GM19351 (cell line): ENCODE measurements around the gene EMILIN1.

Experiments
- ATAC-seq: cut with Tn5 transposase; IDR thresholded peaks from one replicate; pipeline ENCODE4 v1.9.1; 2021; ENCODE audit warnings: mild to moderate bottlenecking, moderate library complexity; ENCODE audit not compliant: unreplicated experiment

The EMILIN1 gene

DNA sequence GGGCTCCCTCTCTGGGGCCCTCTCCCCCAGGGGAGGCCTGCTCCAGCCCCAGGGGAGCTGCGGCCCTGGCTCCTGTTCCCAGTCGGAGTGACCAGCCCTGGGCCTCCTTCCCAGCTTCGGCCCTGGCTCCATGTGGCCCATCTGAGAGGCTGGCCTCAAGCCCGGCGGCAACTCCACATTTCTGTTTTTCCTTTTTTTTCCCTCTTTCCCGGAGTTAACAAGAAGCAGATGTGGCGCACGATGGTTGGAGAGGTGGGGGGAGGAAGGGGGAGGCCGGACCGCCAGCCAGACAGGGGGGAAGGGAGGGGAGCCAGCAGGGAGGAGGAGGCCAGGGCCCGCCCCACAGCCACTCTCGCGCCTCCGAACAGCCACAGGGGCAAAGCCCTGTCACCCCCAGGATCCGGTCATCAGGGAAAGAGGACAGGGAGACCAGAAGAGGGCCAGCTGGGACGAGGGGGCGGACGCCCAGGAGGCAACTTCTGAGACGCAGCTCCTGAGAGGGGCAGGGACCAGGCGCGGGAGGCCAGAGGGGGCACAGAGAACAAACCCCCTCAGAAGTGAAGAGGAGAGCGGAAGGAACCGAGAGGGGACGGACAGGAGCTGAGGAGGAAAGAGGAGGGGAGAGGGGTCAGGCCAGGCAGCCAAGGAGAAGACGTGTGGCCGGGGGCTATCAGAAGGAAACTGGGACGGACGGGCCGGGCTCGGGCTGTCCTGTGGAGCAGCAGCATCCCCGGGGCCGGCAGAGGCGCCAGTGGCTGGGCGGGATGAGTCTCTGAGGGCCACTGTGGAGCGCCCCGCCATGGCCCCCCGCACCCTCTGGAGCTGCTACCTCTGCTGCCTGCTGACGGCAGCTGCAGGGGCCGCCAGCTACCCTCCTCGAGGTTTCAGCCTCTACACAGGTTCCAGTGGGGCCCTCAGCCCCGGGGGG lies at the start of gene EMILIN1:
TSS of gene EMILIN1 (plus strand) at position 349 of the 928 bp plus-strand sequence. CDS start at position 800, 451 bp downstream.
- no peak for ATAC-seq

DNA sequence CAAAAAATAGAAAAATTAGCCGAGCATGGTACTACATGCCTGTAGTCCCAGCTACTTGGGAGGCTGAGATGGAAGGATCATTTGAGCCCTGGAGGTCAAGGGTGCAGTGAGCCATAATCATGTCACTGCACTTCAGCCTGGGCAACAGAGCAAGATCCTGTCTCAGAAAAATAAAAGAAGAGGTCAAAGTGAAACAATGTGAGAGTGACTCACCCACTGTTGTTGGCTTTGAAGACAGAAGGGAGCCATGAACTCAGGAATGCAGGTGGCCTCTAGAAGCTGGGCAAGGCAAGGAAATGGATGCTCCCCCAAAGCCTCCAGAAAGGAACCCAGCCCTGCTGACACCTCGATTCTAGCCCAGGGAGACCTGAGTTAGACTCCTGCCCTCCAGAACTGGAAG lies 49.4 kb upstream of the EMILIN1 start:
- no peak for ATAC-seq

DNA sequence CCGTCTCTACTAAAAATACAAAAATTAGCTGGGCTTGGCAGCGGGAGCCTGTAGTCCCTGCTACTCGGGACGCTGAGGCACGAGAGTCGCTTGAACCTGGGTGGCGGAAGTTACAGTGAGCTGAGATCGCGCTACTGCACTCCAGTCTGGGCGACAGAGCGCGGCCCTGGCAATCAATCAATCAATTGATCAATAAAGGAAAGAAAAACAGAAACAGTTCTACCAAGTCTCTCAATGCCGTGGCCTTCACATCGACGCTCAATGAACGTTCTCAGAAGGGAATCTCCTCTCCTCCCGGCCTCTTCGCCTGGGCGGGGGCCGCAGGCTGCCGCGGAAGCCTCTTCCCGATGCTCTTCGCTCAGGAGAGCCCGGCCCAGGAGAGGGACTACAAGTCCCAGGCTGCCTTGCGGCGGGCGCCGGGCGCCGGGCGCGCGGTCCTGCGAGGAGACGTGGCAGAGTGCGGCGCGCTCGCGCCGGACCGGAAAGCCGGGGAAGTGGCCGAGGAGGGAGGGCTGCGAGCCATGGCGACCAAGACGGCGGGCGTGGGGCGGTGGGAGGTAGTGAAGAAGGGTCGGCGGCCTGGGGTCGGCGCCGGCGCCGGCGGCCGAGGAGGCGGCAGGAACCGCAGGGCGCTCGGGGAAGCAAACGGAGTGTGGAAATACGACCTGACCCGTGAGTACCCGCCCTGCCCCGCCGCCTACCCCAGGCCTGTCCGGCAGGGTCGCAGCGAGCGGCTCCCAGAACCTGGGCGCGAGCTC lies 45.7 kb upstream of the EMILIN1 start, which contains the start of gene TMEM214:
TSS of gene TMEM214 (plus strand) at position 471 of the 758 bp plus-strand sequence. CDS start at position 522, 51 bp downstream.
- peak; percentile 90 for ATAC-seq

DNA sequence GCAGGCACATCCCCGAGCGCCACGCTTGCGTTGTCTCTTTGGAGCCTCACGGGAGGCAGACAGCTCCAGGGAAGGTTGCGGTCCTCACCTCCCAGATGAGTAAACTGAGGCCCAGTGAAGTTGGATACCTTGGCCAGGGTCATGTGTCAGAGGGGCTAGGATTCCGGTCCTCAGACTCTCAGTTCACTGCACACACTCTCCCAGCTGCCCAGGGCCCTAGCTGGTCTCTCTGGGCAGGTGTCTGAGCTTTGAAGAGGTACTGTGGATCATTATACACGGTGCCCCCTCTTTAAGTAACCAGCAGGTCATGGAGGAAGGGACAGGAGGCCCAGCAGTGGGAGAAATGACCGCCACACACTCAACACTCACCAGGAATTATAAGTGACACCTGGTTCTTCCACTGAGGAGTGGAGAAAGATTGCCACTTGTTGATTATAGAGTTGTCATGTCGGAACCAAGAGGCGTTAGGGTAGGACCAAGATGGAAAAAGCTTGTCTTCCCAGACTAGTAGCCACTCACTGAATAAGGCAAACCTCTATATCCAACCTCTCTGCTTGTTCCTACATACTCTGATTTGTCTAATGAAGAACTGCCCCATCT lies 45.1 kb upstream of the EMILIN1 start:
- ATAC-seq, result no peak

DNA sequence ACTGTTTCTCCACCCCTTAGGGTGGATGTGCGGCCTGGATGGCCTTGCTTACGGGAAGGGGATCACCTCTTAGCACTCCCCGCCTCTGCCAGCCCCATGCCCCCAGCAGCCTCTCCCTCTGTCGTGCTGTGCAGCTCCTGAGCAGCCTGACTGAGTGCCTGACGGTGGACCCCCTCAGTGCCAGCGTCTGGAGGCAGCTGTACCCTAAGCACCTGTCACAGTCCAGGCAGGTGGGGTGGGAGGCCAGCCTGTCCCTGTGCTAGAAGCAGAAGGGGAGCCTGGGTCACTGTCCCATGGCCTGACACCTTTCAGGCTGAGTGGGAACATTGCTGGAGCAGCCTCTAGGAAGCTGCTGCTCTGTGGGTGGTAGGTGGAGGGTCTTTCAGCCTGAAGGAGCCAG lies 40.4 kb upstream of the EMILIN1 start:
- no peak for ATAC-seq

DNA sequence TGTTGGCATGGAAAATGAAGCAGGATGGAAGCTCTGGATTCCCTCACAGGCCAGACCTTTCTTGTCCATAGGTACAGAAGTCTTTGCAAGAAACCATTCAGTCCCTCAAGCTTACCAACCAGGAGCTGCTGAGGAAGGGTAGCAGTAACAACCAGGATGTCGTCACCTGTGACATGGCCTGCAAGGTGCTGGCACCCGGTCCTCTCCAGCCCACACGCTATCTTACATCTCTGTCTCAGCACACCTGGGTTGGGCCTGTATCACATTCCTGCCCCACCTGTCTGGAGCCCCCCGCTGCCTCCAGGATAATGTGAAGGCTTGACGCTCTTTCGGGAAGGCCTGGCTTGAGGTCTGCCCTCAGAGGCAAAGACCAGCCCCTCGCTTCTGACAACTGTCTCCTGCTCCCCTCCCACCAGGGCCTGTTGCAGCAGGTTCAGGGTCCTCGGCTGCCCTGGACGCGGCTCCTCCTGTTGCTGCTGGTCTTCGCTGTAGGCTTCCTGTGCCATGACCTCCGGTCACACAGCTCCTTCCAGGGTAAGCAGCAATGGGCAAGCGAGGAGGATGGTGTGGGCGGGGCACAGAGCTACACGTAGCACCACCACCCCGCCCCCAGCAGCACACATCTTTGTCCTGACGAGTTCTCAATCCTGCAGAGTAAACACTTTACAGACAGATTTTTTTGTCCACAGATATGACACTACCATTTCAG lies 39.6 kb upstream of the EMILIN1 start:
- ATAC-seq, result no peak

DNA sequence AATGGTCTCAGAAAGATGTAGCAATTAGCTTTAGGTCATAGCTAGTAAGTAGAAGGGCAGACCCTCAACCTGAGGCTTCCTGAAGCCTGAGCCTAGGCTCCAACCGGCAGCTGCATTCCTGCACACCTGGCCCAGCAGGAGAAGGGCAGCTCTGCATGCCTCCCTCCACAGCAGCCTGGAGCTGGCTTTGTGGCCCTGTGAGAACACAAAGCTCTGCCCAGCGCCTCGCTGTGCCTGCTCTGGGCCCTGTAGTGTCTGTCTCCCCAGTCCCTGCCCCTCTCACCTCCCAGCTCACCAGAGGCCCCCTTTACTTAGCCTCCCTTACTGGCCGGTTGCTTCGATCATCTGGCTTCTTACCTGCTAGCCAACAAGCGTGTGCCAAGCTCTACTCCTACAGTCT lies 39.0 kb upstream of the EMILIN1 start:
- no peak for ATAC-seq

DNA sequence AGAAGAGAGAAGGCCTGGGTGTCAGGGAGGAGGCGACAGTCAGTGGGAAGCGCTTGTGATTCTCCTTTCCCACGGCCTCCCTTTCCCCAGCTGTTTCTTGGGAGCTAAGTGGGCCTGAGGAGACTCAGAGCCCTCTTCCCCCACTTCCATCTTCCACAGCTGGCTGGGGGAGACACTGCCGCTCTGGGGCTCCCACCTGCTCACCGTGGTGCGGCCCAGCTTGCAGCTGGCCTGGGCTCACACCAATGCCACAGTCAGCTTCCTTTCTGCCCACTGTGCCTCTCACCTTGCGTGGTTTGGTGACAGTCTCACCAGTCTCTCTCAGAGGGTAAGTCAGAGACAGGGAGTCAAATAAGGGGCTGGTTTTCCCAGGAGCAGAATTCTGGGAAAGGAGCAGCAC lies 38.5 kb upstream of the EMILIN1 start:
- ATAC-seq, result no peak

DNA sequence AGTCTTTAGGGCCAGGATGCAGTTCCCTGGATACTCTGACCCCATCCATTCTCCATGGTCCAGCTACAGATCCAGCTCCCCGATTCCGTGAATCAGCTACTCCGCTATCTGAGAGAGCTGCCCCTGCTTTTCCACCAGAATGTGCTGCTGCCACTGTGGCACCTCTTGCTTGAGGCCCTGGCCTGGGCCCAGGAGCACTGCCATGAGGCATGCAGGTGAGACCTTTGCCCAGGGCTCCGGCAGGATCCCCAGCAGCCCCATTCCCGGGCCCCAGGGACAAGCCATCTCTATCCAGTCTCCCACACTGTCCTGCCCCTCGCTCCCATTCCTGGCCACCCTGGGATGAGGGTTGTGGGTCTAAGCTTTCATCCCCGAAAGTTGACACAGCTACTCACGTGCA lies 38.1 kb upstream of the EMILIN1 start:
- ATAC-seq, result no peak

DNA sequence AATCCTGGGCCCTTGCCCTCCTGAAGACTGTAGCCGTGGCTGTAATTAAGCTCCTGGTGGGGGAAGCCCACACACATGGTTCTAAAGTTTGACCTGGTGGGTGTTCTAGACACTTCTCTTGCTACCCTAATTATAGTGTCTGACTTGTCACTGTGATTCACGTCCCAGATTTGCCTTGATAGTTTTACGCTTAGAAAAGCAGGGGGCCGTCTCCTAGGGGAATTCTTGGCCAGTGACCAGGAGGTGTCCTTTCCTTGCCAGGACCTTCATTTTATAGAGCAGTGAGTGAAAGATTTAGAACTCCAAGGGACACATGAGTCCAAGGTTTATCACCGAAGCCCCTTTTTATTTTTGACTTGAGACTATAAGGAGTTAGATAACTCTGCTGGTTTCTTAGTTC lies 36.7 kb upstream of the EMILIN1 start:
- peak; percentile 28 for ATAC-seq

DNA sequence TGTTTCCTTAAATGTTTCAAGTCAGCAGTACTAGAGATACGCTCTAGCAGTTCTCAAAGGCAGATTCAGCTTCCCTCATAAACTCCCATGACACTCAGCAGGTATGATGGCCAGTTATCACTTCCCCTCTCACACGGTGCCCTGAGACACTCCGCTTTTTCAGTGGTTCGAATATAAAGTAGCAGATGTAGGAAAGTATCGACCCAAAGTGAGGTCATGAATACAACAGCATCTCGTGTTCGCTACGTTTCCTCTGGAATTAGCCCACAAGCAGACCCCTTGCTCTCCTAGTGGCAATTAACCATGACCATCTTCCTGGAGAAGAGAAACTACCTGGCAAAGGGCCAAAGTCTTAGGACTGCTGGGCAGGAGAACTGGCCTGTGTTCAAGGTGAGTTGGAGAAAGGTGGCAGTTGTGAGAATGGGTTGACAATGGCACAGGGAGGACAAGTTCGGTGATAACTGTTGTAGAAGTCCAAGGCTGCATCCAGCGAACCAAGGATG lies 36.2 kb upstream of the EMILIN1 start:
- ATAC-seq, result peak; percentile 84

DNA sequence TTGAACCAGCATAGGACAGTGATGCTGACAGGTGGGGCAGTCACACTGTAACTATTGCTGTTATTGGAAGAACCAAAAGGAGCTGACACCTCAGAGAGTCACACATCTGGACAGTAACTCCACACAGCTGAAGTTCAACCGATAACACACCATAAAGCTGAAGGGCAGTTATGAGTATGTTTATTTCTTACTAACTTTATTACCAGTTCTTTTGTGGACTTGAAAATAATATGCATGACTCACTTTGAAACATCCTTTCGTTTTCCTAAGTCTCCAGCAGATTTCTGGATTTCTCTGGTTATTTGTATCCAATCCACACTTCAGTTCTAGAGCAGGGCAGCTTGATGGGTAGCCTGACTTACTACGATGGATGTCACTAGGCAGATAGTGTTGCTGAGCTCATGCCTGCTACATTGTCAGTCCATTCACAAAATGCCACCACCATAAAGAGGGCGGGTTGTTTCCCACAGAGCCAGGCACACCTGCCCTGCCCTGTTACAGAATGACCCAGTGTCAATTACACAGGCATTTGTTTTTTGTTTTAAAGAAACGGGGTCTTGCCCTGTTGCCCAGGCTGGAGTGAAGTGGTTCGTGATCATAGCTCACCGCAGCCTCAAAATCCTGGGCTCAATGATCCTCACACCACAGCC lies 35.3 kb upstream of the EMILIN1 start:
- ATAC-seq, result no peak

DNA sequence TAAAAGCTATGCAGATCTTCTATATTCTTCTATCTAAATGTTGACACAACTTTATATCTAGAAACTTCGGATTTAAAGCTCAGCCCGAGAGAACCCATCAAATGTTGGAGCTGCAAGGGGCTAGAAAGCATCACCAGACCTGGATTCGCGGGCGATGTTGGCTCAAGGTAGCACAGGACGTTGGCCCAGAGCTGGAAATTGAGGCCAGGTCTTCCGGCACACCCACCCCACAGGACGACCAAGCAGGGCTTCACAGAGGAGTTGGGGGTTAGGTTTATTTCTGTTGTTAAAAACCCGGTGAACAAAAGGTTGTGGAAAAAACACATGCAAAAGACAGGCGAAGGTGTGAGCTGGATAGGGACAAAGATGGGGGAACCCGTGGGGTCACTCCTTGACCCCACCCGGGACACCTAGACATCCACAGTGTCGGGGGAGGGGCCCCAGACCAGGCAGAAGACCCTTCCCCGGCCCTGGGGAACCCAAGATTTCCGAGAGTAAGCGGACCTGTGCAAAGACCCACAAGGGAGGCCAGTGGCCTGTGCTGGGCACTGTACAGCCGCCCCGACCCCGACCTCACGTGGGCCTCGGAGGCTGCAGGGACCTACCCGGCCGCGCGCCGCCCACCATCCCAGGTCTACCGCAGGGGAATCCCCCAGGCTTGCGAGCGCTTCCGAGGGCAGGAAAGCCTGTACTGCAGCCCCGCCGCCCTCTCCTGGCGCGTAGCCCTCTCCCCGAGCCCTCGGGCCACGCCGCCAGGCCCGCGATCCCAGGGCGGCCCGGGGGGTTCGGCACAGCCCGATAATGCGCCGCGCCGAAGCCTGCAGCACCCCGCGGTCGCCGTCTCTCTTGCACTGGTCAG lies 28.8 kb upstream of the EMILIN1 start:
- ATAC-seq, result no peak

DNA sequence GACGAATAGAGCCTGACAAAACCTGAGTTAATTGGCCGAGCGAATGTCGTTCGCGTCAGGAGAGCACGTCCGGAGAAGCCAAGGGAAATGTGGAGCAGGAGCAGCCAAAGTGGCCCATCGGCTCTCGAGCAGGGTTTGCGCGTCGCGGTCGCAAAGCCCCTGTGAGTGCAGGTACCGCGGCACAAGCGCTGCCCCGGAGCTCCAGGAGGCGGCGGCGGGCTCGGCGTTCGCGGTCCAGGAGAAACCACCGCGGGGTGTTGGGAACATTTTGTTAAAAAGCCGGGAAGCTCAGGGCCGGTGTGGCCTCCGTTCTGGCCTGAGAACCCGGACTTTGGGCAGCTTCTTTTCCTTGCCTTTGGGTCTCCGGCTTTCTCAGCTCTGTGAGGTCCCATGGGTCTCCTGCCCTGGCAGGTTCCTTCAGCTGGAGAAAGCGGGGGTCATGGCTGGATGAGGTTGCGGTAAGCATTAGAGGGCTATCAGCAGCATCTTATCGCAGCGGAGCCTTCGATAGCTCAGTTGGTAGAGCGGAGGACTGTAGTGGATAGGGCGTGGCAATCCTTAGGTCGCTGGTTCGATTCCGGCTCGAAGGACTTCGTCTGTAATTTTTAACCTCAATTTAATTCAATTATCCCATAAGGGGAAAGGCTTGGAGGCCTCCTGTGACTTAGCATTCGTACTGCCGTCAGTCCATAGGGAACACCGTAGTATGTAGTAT lies 28.0 kb upstream of the EMILIN1 start:
- ATAC-seq, result peak; percentile 41

DNA sequence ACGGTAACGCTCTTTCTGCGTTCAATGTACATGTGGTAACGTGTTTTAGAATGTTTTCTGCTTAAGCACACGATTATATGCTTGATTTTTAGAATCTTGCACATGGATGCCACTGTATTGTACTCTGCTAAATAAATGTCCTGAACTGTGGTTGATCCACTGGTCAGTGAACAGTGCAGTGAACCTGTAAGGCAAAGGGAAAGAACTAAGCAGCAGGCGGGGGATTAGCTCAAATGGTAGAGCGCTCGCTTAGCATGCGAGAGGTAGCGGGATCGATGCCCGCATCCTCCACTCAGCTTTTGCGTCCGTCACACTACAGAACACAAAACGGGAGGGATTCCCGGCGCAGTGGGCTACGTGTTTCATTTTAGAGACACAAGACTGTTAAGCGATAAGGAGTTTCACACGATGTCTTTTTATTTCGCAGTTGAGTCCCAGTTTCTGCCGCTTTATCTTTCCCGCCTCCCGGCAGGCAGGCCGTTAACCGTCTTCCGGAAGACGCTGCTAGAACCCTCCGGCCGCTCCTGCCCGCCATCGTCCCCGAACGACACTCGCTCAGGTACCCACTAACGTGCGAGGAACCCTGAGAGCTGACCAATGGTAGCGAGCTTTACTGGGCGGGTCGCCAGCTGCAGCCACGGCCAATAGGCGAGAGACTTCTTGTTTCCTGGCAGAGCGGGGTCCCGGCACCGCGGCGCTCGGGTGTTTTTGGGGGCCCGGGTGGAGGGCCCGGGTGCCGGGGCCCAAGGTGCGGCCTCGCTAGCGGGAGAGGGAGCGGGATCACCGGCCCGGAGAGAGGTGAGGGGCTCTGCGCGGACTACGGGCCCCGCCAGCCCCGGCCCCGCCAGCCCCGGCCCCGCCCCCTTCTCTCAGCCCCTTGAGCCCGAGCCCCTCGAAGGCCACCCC lies 27.2 kb upstream of the EMILIN1 start, which contains the start of gene AGBL5:
TSS of gene AGBL5 (plus strand) at position 673 of the 906 bp plus-strand sequence. CDS start 1,291 bp downstream, outside the sequence.
- peak; percentile 72 for ATAC-seq

DNA sequence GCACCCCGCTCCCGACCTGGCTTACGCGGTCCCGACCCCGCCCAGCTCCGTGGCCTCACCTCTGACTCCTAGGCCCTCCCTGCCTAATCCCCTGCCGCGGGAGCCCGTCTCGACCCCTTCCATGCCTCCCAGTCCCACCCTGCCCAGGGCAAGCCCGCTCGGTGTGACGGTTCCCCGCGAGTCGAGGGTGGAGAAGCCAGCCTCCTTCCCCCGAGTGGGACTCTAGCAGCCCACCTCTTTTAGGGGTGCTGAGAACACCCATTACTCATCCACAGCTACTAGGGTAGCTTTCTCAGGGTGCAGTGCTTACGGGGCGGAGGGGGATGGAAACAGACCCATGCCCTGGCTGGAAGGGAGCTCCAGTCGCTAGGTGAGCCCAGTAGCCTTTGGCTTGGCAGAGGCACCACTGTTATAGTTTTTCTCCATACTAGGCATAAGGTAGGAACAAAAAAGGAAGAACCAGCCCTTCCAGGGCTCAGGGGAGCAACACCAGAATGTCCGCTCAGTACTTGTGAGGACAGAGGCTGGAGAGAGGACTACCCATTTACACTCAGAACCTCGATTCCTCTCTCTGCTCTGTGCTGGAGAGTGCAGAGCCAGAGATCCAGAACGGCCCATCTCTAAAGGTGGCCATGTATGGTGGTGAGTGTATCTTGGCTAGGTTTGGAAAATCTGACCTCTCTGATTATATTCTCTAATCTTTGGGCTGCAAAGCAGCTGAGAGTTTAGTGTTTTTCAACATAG lies 26.3 kb upstream of the EMILIN1 start:
- ATAC-seq, result no peak

DNA sequence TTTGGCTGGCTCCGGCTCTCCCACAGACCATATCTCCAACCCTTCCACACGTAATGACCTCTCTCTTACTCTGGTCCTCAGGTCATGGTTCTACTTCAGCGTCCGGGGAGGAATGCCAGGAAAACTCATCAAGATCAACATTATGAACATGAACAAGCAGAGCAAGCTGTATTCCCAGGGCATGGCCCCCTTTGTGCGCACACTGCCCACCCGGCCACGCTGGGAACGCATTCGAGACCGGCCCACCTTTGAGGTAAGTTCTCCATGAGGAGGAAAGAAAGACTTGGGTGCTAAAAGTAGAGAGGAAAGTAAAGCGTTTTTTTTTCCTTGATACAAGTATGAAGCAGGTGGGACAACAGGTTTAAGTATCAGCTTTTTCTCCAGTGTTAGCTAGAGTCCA lies 25.1 kb upstream of the EMILIN1 start:
- no peak for ATAC-seq
